Measurements from ENCODE around the gene XRCC3.

XRCC3 gene

GRCh38 chr14:103726474-103726873 lies 11.2 kb upstream of the XRCC3 start:
- Histone ChIP-seq H3K36me3 (peaks cover 23% of the 10 kb centered on the region), H3K27me3 (no peaks in the 10 kb centered on the region), H3K9me3 (no peaks in the 10 kb centered on the region), H3K4me1 (peaks cover 13% of the 10 kb centered on the region), H3K4me3 (ENCODE audit: low read depth, low read length) (no peak overlapping the region)
- no peak for DNase-seq
- TF ChIP-seq CTCF (IDR thresholded peaks at IDR 0.05; ENCODE audit: low read depth, low read length) = no peak

- no peaks in the 10 kb centered on the region for H3K9me3 ChIP-seq
- H3K4me1 ChIP-seq = peaks cover 13% of the 10 kb centered on the region
- H3K4me3 ChIP-seq (ENCODE audit: low read depth, low read length) = no peak overlapping the region
- no peak for DNase-seq
- H3K36me3 ChIP-seq = peaks cover 22% of the 10 kb centered on the region
- no peak for TF ChIP-seq CTCF (IDR thresholded peaks at IDR 0.05; ENCODE audit: low read depth, low read length)
- H3K27me3 ChIP-seq = no peaks in the 10 kb centered on the region
Measured at GRCh38 chr14:103725739-103726395, 10.6 kb upstream of the XRCC3 start.

- Histone ChIP-seq H3K4me1 (peaks cover 9% of the 10 kb centered on the region), H3K27me3 (no peaks in the 10 kb centered on the region), H3K9me3 (no peaks in the 10 kb centered on the region), H3K4me3 (ENCODE audit: low read depth, low read length) (no peak overlapping the region), H3K36me3 (peaks cover 16% of the 10 kb centered on the region)
- no peak for TF ChIP-seq CTCF (IDR thresholded peaks at IDR 0.05; ENCODE audit: low read depth, low read length)
- no peak for DNase-seq
Measured at GRCh38 chr14:103725001-103725682, 9.9 kb upstream of the XRCC3 start.

- TF ChIP-seq CTCF (IDR thresholded peaks at IDR 0.05; ENCODE audit: low read depth, low read length) = peak; percentile 29; the same call in 1 of the 2 replicates
- peak; percentile 76 for DNase-seq
- peaks cover 9% of the 10 kb centered on the region for H3K36me3 ChIP-seq
- no peak overlapping the region for H3K4me3 ChIP-seq (ENCODE audit: low read depth, low read length)
- H3K27me3 ChIP-seq = no peaks in the 10 kb centered on the region
- no peaks in the 10 kb centered on the region for H3K9me3 ChIP-seq
- peaks cover 5% of the 10 kb centered on the region for H3K4me1 ChIP-seq
Measured at GRCh38 chr14:103724116-103724515, 8.9 kb upstream of the XRCC3 start.

GRCh38 chr14:103723748-103724081 lies 8.5 kb upstream of the XRCC3 start:
- no peak overlapping the region for H3K4me3 ChIP-seq (ENCODE audit: low read depth, low read length)
- DNase-seq = no peak
- peaks cover 5% of the 10 kb centered on the region for H3K4me1 ChIP-seq
- TF ChIP-seq CTCF (IDR thresholded peaks at IDR 0.05; ENCODE audit: low read depth, low read length) = no peak
- H3K36me3 ChIP-seq = peaks cover 9% of the 10 kb centered on the region
- H3K27me3 ChIP-seq = no peaks in the 10 kb centered on the region
- H3K9me3 ChIP-seq = no peaks in the 10 kb centered on the region
